Fibroblast of gingiva (primary cell): ENCODE measurements around the gene IQGAP2.
"Not testable (repeated sequence)": the region's sequence is repeated elsewhere in the genome, so short reads cannot be mapped to it uniquely, and the experiment has no call there.

Source experiments
- DNase-seq: peaks from one replicate; pipeline ENCODE4 v3.0.0-alpha.2; 2011; ENCODE audit warnings: low read depth

Gene IQGAP2

GRCh38 chr5:76500633-76501393 is 97.7 kb downstream of the IQGAP2 start:
- DNase-seq: no peak

DNA sequence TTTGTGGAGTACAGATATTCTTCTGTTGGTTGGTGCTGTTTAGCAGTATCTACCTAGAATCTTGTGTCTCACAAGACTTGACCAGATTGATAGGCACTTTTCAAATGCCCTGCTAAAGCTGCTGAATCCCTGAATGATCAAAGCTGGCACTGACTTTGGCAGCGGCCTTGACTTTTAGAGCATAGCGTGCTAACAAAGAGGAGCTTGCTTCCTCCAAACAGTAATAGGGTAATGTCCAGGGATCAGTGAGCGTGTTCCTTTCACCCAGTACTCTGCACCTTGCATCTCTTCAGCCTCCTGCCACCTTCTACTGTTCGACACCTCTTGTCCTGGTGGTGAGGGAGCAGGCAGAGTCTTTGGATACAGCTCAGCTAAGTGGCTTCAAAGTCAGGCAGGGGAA is 100.8 kb downstream of the IQGAP2 start:
- DNase-seq: no peak

GRCh38 chr5:76504901-76505564 is 101.9 kb downstream of the IQGAP2 start:
- no peak for DNase-seq

DNA sequence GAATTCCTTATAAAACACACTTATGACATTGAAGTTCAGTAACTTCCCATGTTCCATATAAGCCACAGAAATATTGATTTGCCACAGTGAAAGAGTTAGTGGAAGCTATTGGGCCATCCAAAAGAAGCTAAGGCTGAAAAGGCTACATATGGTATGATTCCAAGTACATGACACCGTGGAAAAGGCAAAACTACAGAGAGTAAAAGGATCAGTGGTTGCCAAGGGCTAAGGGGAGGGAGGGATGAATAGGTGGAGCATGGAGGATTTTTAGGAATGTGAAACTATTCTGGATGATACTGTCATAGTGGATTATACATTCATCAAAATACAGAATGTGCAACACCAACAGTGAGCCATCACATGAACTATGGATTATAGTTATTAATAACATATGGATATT is 110.4 kb downstream of the IQGAP2 start:
- no peak for DNase-seq

GRCh38 chr5:76514292-76514691 is 111.2 kb downstream of the IQGAP2 start:
- DNase-seq: no peak

GRCh38 chr5:76514713-76515112 is 111.6 kb downstream of the IQGAP2 start:
- no peak for DNase-seq

DNA sequence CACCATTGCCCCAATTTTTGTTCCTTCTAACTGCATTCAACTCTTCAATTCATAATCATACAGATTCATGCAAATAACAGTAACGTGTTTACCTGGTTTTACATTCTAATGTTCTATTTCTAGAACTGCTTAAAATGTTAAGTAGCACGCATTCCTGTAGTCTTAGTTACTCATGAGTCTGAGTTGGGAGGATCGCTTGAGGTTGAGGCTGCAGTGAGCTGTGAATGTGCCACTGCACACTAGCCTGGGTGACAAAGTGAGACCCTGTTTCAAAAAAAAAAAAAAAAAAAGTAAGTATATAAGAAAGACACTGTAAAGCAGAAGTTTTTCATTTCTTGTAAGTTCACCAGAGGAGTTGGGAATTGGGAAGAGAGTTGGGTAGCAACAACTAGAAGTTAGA is 114.2 kb downstream of the IQGAP2 start:
- DNase-seq: no peak

DNA sequence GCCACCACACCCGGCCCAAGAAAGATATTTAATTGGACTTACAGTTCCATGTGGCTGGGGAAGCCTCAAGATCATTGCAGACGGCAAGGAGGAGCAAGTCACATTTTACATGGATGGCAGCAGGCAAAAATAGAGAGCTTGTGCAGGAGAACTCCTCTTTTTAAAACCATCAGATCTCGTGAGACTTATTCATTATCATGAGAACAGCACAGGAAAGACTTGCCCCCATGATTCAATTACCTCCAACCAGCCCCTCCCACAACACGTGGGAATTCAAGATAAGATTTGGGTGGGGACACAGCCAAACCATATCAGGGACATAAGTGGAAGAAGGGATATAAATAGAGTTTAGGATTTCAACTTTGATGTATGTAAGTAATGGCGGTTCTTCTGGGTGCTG is 115.2 kb downstream of the IQGAP2 start:
- not testable (repeated sequence) for DNase-seq

DNA sequence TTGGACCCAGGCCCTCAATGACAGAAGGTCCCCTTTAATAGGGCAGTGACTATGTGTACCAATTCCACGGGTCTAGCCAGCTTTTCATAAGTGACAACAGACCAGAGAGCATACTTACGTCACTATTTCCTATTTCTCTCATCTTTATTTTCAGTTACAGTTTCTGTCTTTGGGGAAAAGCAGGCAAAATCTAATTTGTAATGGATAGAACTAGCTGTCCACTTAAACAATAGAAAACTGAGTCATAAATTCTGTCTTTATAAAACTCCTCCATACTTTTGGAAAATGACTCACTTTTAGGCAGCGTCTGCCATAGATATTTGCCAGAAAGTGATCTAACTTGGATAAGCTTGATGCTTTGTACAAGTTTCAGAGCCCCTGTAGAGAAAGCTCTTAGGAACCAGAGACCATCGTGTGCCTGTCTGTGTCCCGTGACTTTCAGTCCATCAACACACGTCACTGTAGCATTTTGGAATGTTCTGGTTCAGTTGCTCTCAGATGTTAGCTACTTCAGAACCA is 118.2 kb downstream of the IQGAP2 start:
- peak; percentile 22 for DNase-seq

DNA sequence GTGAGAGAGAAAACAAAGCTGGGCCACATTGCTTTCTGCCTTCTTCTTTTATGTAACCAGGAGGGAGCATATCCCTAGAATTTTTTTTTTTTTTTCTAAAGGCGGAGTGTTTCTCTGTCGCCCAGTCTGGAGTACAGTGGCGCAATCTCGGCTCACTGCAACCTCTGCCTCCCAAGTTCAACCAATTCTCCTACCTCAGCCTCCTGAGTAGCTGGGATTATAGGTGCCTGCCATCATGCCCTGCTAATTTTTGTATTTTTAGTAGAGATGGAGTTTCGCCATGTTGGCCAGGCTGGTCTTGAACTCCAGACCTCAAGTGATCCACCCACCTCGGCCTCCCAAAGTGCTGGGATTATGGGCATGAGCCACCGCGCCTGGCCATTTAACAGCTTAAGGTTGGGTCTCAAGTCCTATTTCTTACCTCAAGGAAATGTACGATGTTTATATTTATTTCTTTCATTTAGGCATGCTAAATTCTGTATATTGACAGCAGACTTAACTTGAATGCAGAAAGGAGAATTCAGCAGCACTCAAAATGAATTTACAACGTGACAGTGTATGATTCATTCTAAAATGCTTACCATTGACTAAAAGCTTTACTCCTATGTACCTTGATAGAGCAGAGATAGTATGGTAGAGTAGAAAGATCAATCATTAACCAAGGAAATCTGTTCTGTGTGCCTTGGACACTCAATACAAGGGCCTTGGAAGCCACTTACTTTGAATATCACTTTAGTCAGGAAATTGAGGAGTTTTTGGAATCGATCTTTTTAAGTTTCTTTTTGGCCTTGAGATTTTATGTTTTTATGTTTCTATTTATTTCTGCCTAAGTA is 119.2 kb downstream of the IQGAP2 start:
- no peak for DNase-seq

GRCh38 chr5:76524101-76524835 is 121.2 kb downstream of the IQGAP2 start:
- DNase-seq: no peak

DNA sequence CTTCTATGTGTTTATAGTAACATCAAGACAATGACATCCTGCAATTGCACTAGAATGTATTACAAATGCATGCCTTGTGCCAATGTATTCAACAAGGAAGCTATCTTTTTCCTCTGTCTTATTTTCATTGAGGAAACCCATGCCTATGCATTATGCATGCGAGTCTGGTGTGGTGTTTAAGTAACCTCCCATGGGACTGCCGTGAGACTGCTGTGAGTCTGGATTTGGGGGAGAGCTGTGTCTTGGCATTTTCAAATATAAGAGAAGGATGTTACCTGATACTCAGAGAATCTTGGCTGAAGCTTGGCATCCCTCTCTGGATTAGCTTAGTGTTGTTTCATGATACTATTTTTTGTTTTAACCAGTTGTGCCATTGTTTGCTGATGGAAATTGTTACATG is 121.8 kb downstream of the IQGAP2 start:
- peak; percentile 49 for DNase-seq

DNA sequence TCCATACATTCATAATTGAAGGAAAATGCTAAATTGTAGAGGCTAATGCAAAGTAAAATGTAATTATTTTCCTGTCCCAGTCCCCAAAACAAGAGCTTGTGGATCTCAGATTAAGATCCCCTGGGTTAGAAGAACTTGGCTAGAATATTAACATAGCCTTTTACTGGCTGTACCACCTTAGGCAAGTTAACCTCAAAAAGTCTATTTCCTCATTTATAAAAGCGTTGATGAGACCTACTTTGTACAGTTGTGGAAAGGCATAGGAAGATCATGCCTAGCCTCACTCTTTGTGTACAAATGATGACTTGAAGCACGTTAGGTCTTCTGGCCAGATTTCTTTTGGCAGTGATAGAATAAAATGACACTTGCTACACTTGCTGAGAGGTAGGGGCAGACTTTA is 122.9 kb downstream of the IQGAP2 start:
- no peak for DNase-seq

DNA sequence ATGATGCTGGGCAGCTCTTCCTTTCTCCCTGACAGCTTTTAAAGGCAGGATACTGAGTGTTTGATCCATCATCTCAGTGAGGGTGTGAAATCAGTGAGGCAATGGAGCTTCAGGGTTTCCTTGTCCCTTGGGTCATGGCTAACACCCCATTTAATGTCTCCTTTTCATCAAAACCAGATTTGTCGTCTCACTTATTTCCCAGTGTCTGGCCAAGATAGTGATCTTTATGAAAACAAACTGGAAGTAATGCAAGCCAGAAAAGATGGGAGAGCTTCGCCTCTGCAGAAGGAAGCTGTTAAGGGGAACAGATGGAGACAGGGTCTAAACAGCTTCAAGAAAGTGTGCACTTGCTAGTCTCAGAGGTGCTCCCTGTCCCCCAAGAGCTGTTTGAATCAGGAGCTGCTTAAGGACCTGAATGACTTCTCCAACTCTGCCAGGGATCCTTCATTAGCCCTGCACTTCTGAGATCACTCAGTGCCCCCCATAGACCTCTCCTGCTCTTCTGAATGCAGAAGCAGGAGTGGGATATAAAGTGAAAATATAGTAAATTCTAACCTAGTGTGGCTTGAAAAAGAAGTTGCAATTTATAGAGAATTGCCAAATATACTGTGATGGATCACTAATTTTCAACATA is 124.0 kb downstream of the IQGAP2 start:
- DNase-seq: no peak

GRCh38 chr5:76527685-76528161 is 124.6 kb downstream of the IQGAP2 start:
- no peak for DNase-seq

DNA sequence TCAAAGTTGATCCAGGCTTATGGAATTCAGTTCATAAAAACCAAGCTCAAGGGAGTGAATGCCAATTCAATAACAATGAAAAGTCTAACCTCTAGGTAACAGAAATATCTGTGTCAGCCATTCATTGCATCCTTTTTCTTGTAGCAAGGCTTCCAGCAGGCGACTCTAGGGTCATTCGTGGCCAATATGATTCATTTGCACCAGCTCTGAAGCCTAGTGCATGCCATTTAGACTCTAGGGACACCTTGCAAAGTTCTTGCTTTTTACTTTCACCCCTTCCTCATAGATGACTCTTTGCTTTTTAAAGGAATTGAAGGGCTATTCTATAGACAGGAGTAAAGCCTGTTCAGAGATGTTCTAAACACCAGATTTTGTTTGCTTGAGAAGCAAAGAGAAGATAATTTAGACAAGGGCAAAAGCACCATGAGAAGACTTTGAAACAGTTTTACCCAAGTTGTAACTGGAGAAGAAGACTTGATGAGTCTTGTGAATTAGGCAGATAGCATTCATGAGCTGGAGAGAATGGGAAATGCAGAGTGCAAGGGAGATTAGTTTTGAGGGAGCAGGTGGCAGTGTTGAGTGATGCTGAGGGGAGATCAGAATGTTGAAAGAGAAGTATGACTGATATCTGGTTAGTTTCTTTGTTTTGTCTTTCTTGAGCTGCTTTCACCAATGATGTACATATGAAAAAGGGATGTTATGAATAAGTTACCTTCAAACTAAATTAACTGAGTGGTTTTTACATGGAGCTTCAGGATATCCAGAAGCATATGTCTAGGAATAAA is 125.7 kb downstream of the IQGAP2 start:
- no peak for DNase-seq

DNA sequence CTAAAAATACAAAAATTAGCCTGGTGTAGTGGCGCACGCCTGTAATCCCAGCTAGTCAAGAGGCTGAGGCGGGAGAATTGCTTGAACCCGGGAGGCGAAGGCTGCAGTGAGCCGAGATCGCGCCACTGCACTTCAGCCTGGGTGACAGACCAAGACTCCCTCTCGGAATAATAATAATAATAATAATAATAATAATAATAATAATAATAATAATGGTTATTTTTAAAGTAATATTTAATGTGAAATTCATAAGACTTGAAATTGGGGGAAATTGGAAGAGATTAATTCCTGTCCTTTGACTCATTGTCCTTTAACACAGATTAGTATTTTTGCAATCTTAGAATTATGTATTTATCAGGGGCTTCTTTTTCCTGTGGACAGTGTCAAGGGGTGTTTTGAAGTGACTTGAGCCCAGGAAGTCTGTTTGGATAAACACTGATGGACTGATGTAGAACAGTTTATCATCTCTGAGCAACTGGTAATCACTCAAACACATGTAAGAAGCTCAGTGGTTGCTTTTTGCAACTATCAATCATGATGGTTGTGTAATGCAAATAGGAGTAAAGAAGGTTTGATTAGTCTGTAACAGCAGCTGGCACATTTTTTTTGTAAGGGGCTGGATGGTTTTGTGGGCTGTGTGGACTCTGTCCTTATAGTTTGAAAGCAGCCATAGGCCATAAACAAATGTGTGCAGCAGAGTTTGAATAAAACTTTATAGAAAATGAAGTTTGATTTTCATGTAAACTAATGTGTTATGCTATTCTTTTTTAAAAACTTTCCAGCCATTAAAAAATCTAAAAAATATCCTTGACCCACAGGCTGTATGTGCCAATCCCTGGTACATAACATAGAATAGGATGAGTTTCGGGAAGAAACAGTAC is 126.6 kb downstream of the IQGAP2 start:
- DNase-seq: no peak

- no peak for DNase-seq
These were observed 129.0 kb downstream of the IQGAP2 start for GRCh38 chr5:76532052-76532451.

DNA sequence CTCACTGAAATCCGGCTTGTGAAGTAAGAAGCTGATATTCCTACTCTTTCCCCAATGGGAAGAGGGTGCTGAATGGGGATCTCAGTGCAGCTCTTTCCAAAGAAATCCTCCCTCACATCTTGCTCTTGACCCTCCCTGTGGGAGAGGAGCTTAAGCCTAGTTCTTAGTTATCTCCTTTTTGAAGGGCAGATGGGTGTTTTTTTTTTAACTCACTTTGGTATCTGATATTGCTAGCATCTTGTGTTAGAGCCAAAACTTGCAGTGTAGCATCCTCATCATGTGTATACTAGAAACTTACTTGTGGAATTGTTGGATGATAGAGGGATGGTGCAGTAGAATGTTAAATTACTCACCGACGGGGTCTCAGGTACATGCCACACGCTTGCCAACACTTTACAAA is 129.9 kb downstream of the IQGAP2 start:
- DNase-seq: no peak
